ENCODE measurements around the gene NCOA3.
"Not testable (repeated sequence)": the region's sequence is repeated elsewhere in the genome, so short reads cannot be mapped to it uniquely, and the experiment has no call there.

The NCOA3 gene

DNA sequence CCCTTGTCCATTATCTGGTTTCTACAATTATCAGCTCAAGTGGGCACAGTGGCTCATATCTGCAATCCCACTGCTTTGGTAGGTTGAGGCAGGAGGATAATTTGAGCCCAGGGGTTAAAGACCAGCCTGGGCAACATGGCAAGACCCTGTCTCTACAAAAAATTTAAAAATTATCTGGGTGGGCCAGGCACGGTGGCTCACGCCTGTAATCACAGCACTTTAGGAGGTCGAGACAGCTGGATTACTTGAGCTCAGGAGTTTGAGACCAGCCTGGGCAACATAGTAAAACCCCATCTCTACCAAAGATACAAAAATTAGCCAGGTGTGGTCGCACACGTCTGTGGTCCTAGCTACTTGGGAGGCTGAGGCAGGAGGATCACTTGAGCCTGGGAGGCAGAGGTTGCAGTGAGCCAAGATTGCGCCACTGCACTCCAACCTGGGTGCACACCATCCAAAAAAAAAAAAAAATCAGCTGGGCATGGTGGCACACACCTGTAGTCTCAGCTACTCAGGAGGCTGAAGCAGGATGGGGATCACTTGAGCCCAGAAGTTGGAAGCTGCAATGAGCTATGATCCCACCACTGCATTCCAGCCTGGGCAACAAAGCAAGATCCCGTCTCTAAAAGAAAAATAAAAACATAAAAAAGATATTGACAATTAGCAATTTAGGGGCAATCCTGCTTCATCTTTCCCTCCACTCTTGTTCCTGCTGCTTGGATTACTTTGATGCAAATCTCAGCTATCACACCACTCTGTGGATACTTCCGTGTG is 43.2 kb upstream of the NCOA3 start:
- not testable (repeated sequence) for ATAC-seq

DNA sequence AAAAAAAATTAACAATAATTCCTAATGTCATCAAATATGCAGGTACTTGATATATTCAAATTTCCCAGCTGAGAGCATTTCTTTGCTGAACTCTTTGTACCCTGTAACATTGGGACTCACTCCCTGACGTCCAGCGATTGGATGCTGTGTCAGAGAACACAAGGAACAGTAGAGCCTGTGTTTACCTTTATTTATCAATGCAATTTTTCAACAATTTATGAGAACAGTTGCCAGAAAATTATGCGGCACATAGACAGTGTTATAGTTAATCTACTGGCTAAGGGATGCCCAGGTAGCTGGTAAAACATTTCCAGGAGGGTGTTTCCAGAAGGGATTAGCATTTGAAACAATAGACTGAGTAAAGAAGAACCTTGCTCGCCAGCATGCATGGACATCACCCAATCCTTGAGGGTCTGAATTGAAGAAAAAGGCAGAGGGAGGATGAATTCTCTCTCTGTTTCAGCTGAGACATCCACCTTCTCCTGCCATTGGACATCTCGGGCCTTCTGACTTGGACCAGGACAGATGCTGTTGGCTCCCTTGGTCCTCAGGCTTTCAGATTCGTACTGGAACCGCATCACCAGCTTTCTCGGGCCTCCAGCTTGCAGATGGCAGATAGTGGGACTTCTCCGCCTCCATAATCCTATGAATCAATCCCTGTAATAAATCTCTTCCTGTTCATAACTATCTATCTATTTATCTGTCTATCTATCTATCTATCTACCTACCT is 42.2 kb upstream of the NCOA3 start:
- ATAC-seq: no peak

DNA sequence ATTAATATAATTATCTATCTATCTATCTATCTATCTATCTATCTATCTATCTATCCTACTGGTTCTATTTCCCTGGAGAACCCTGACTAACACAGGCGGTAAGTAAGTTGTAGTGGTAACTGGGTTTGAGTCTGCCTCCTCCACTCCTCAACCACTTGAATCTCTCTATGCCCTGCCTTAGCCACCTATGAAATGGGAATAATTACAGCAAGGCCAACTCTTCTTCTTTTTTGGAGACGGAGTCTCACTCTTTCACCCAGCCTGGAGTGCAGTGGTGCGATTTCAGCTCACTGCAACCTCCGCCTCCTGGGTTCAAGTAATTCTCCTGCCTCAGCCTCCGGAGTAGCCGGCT is 41.0 kb upstream of the NCOA3 start:
- ATAC-seq: not testable (repeated sequence)

More for the DNA sequence above, 42.2 kb upstream of the NCOA3 start:
- no peak for TF ChIP-seq ZNF8 (CRISPR knock-in tag; IDR thresholded peaks at IDR 0.05)
- no peak for TF ChIP-seq ZFP3 (CRISPR knock-in tag; IDR thresholded peaks at IDR 0.05)
- TF ChIP-seq TCF4 (CRISPR knock-in tag; IDR thresholded peaks at IDR 0.05; ENCODE audit: borderline replicate concordance): no peak
- no peak for TF ChIP-seq ESRRG (CRISPR knock-in tag; IDR thresholded peaks at IDR 0.05)
- TF ChIP-seq PATZ1 (CRISPR knock-in tag; IDR thresholded peaks at IDR 0.05; ENCODE audit: borderline replicate concordance): no peak
- TF ChIP-seq, protein P1, sequence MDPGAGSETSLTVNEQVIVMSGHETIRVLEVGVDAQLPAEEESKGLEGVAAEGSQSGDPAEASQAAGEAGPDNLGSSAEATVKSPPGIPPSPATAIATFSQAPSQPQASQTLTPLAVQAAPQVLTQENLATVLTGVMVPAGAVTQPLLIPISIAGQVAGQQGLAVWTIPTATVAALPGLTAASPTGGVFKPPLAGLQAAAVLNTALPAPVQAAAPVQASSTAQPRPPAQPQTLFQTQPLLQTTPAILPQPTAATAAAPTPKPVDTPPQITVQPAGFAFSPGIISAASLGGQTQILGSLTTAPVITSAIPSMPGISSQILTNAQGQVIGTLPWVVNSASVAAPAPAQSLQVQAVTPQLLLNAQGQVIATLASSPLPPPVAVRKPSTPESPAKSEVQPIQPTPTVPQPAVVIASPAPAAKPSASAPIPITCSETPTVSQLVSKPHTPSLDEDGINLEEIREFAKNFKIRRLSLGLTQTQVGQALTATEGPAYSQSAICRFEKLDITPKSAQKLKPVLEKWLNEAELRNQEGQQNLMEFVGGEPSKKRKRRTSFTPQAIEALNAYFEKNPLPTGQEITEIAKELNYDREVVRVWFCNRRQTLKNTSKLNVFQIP (CRISPR knock-in tag; IDR thresholded peaks at IDR 0.05; ENCODE audit: borderline replicate concordance, low read depth): no peak
- TF ChIP-seq SNAI2 (CRISPR knock-in tag; IDR thresholded peaks at IDR 0.05): no peak
- no peak for TF ChIP-seq ZFP30 (CRISPR knock-in tag; IDR thresholded peaks at IDR 0.05)
- no peak for TF ChIP-seq RARB (CRISPR knock-in tag; IDR thresholded peaks at IDR 0.05)

DNA sequence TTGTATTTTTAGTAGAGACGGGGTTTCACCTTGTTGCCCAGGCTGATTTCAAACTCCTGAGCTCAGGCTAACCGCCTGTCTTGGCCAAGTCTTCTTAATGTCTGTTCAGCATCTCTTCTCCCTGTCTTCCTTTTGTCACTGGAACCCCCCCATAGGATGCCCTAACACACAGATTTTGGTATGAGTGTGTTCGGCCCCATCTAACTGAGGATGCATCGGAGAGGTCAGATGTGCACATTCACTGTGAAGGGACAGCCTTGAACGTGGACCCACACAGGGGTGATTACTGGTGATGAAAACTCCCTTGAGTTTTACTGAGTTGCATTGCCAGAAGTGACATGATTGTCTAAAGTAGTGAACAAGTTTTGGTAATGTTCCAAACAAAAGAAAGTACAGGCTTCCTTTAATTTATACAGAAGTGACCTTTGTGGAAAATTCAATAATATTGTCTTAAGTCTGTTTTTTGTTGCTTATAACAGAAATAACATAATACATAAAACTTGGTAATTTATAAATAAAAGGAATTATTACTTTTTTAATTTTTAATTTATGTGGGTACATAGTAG is 40.5 kb upstream of the NCOA3 start:
- ATAC-seq: no peak

GRCh38 chr20:47461906-47462305 is 39.8 kb upstream of the NCOA3 start:
- ATAC-seq: not testable (repeated sequence)

More for the DNA sequence above, 40.5 kb upstream of the NCOA3 start:
- TF ChIP-seq CSDC2 (CRISPR knock-in tag; IDR thresholded peaks at IDR 0.05) (no peak), GLIS3 (CRISPR knock-in tag; IDR thresholded peaks at IDR 0.05) (no peak), RARB (CRISPR knock-in tag; IDR thresholded peaks at IDR 0.05) (no peak), OSR1 (CRISPR knock-in tag; IDR thresholded peaks at IDR 0.05) (no peak), TOX (CRISPR knock-in tag; IDR thresholded peaks at IDR 0.05; ENCODE audit: borderline replicate concordance) (no peak), ZFP3 (CRISPR knock-in tag; IDR thresholded peaks at IDR 0.05) (no peak)
- TF ChIP-seq, protein P2, sequence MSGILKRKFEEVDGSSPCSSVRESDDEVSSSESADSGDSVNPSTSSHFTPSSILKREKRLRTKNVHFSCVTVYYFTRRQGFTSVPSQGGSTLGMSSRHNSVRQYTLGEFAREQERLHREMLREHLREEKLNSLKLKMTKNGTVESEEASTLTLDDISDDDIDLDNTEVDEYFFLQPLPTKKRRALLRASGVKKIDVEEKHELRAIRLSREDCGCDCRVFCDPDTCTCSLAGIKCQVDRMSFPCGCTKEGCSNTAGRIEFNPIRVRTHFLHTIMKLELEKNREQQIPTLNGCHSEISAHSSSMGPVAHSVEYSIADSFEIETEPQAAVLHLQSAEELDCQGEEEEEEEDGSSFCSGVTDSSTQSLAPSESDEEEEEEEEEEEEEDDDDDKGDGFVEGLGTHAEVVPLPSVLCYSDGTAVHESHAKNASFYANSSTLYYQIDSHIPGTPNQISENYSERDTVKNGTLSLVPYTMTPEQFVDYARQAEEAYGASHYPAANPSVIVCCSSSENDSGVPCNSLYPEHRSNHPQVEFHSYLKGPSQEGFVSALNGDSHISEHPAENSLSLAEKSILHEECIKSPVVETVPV (CRISPR knock-in tag; IDR thresholded peaks at IDR 0.05): no peak

GRCh38 chr20:47464380-47465101 is 37.1 kb upstream of the NCOA3 start:
- ATAC-seq: peak; percentile 94

More at GRCh38 chr20:47464380-47465101, 37.1 kb upstream of the NCOA3 start:
- 0 out of 2 replicates have a peak, but pooled peaks have one; percentile 26 for TF ChIP-seq ISL1 (CRISPR knock-in tag; IDR thresholded peaks at IDR 0.05)
- no peak for TF ChIP-seq TCF4 (CRISPR knock-in tag; IDR thresholded peaks at IDR 0.05; ENCODE audit: borderline replicate concordance)
- no peak for TF ChIP-seq OSR1 (CRISPR knock-in tag; IDR thresholded peaks at IDR 0.05)
- TF ChIP-seq, protein P2 (CRISPR knock-in tag; IDR thresholded peaks at IDR 0.05): no peak
- TF ChIP-seq TSHZ2 (CRISPR knock-in tag; IDR thresholded peaks at IDR 0.05): no peak
